ENCODE results near the gene EIF4E1B.

DNA sequence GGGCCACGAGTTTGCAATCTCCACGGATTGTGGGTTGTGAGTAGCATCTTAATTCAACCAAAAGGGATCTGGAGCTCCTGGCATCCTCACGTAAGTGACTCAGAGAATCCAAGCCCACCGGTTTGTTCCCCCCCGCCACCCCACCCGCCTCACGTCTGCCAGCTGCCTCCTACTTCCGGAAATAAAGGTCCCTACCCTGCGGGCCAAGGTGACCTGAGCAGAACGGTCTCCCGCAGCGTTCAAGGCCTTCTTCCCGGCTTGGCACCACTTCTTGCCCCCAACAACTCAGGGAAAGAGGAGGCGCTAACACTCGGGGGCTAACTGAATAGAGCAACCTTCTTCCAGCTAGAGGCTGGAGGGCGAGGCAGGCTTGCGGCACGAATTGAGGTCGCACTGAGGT, 11.7 kb upstream of the EIF4E1B start:
- TF ChIP-seq, protein P1, sequence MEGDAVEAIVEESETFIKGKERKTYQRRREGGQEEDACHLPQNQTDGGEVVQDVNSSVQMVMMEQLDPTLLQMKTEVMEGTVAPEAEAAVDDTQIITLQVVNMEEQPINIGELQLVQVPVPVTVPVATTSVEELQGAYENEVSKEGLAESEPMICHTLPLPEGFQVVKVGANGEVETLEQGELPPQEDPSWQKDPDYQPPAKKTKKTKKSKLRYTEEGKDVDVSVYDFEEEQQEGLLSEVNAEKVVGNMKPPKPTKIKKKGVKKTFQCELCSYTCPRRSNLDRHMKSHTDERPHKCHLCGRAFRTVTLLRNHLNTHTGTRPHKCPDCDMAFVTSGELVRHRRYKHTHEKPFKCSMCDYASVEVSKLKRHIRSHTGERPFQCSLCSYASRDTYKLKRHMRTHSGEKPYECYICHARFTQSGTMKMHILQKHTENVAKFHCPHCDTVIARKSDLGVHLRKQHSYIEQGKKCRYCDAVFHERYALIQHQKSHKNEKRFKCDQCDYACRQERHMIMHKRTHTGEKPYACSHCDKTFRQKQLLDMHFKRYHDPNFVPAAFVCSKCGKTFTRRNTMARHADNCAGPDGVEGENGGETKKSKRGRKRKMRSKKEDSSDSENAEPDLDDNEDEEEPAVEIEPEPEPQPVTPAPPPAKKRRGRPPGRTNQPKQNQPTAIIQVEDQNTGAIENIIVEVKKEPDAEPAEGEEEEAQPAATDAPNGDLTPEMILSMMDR (IDR thresholded peaks at IDR 0.05 in 4 of 5, conservative IDR thresholded peaks at IDR 0.05 in 1 of 5), result no peak
- no peak for TF ChIP-seq POLR2A (IDR thresholded peaks at IDR 0.05)
